Activated T-cell treated with anti-CD3 and anti-CD28 coated beads, Interleukin-2, amount 50 U/mL, for 72 hours (primary cell): ENCODE measurements around the gene VHLL. TPM values are rescaled to one million over a fixed set of nuclear protein-coding genes. Genes with fewer than 3 reads are reported as not detected.
"Not testable (repeated sequence)": the region's sequence is repeated elsewhere in the genome, so short reads cannot be mapped to it uniquely, and the experiment has no call there.

ENCODE experiments used
- ATAC-seq, 2 donors: fragments of 150-1000 bp; cut with Tn5 transposase; replicated peaks in 1 of 2; 2 replicates each; pipeline ENCODE4 v1.10.0; 2021; ENCODE audit warnings: moderate library complexity in 2 of 2, mild to moderate bottlenecking in 1 of 2
- DNase-seq, 2 donors: peaks; one replicate each; pipeline ENCODE4 v3.0.0; 2021 to 2022; ENCODE audit warnings: mixed read lengths in 1 of 2
- H3K27ac Mint-ChIP-seq: one replicate; pipeline ENCODE4 v1.8.0; 2022; ENCODE audit warnings: mild to moderate bottlenecking, moderate library complexity, mixed read lengths
- H3K27me3 Mint-ChIP-seq: one replicate; pipeline ENCODE4 v1.8.0; 2022; ENCODE audit warnings: low read depth, mixed read lengths
- H3K36me3 Mint-ChIP-seq, 2 donors: one replicate each; pipeline ENCODE4 v1.8.0; 2022; ENCODE audit warnings: mixed read lengths in 2 of 2, mild to moderate bottlenecking in 1 of 2; ENCODE audit not compliant: insufficient read depth in 2 of 2
- H3K4me1 Mint-ChIP-seq: one replicate; pipeline ENCODE4 v1.8.0; 2022; ENCODE audit warnings: low read depth, mixed read lengths
- H3K4me3 Mint-ChIP-seq, 2 donors: one replicate each; pipeline ENCODE4 v1.8.0; 2022; ENCODE audit warnings: mild to moderate bottlenecking in 2 of 2, mixed read lengths in 2 of 2, moderate library complexity in 2 of 2
- H3K9me3 Mint-ChIP-seq, 2 donors: one replicate each; pipeline ENCODE4 v1.8.0; 2022; ENCODE audit warnings: mixed read lengths in 2 of 2
- total RNA-seq, 2 donors: library from RNA; stranded (reverse); gene quantifications; one replicate each; pipeline ENCODE4 v1.2.3, GENCODE V29; 2022

The VHLL gene
- under 1 TPM; 0.65 to 0.91 TPM for total RNA-seq

DNA sequence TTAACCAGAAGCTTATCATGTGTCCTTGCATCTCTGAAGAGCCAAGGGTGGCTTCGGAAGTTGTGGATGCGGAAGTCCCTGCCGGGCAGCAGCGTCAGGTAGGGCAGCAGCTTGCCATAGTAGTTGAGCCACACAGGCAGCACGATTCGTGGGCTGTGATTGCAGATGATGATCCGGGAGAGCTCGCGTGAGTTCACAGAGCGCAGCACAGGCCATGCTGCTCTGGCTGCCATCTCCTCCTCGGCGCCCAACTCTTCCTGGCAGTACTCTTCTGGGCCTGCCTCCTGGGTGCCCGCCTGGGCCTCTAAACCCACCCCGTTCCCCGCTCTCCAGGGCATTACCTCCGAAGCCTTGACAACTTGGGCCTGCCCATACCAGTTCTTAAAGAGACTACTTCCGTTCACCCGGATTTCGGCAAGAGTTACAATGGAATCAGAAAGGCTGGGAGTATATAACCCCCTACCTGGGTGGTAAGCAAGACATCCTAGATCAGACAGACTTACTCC is at the start of gene VHLL:
VHLL (minus strand) TSS at position 456 of the 506 bp plus-strand sequence; CDS start at position 338, 118 bp downstream.
- peaks cover 0 to 3% of the 10 kb centered on the region in 2 donors for H3K36me3 Mint-ChIP-seq
- H3K4me3 Mint-ChIP-seq, result no peak within 1 kb of the TSS
- H3K27ac Mint-ChIP-seq, result no peak within 1 kb of the TSS
- ATAC-seq, result no peak
- H3K27me3 Mint-ChIP-seq, result no peaks in the 10 kb centered on the region
- H3K4me1 Mint-ChIP-seq, result peaks cover 23% of the 10 kb centered on the region
- no peaks in the 10 kb centered on the region for H3K9me3 Mint-ChIP-seq
- DNase-seq, result no peak

- no peaks in the 10 kb centered on the region for H3K4me1 Mint-ChIP-seq
- no peaks in the 10 kb centered on the region for H3K9me3 Mint-ChIP-seq
- no peaks in the 10 kb centered on the region for H3K36me3 Mint-ChIP-seq
- no peak for DNase-seq
- no peak overlapping the region for H3K4me3 Mint-ChIP-seq
- H3K27me3 Mint-ChIP-seq, result peaks cover 8% of the 10 kb centered on the region
- no peak for ATAC-seq
- no peak overlapping the region for H3K27ac Mint-ChIP-seq
These were observed 48.2 kb upstream of the VHLL start for GRCh38 chr1:156347331-156347730.

DNA sequence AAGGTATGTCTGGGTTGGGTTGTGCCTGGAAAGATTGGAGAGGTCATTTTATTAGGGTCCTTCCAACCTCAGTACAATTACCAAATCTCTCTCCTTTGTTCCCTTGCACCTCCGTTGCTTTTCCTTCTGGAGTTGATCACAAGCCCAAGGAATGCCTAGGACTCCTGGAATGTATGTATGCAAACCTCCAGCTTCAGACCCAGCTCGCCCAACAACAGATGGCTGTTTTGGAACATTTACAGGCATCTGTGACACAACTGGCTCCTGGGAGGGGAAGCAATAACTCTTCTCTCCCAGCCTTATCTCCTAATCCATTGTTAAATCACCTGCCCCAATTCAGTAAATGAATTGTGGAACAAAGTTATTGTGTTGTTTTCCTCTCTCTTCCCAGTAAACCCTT is 47.5 kb upstream of the VHLL start:
- no peak overlapping the region for H3K4me3 Mint-ChIP-seq
- H3K36me3 Mint-ChIP-seq, result no peaks in the 10 kb centered on the region
- DNase-seq (no peak), ATAC-seq (no peak)
- H3K27ac Mint-ChIP-seq, result no peak overlapping the region
- no peaks in the 10 kb centered on the region for H3K9me3 Mint-ChIP-seq
- no peaks in the 10 kb centered on the region for H3K4me1 Mint-ChIP-seq
- peaks cover 8% of the 10 kb centered on the region for H3K27me3 Mint-ChIP-seq

- not testable (repeated sequence) for H3K4me3 Mint-ChIP-seq, H3K27ac Mint-ChIP-seq, H3K36me3 Mint-ChIP-seq, H3K4me1 Mint-ChIP-seq, DNase-seq, ATAC-seq, H3K9me3 Mint-ChIP-seq, H3K27me3 Mint-ChIP-seq
These were observed 46.9 kb upstream of the VHLL start for GRCh38 chr1:156346035-156346434.

DNA sequence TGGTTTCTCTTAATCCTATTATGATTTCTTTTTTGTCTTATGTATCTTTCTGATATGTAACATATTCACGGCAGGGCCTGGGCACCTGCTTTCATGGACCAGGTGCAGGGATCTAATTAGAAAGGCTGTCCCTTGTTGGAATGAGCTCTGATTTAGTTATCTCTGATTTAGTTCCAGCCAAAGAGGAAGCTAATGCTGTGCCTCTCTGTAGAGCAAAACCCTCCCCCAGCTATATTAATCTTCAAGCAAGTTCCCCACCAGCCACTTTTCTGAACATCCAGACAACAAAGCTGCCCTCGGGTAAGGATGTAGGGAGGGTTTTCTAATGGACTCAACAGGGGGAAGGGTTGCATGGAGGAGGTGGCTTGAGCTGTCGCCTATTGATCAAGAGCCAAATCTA is 45.3 kb upstream of the VHLL start:
- H3K36me3 Mint-ChIP-seq, result no peaks in the 10 kb centered on the region

DNA sequence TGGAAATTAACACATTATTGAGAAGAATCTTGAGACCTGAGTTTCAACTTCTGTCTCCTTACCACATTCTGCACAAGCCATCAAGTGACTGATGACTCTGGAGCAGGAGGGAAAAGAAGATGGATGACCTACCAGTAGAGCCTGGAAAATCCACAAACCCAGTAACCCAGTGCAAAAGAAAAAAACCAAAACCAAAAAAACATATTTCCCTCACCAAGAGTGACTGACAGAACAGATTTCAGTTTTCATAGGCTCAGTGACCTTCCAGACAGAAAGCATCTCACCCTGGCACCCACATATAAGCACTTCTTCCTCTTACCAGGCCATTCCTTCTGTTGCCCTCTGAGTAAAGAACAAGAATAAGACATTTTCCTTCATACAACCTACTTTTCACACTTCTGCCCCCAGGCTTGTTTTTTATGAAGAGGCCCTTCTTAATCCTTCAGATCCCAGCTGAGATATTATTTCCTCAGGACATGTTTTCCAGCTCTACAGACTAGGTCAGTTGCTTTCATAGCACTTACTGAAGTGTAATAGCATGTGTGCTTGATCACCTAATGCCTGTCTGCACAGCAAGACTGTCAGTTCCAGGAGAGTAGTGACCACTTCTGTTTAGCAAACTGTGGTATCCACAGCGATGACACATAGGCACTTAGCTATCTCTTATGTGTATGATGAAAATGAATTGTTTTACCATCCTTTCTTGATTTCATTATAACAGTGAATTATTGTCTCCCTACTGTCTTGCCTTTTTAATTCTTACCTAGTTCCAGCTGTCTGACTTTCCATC is 43.3 kb upstream of the VHLL start:
- H3K27ac Mint-ChIP-seq, result no peak overlapping the region
- H3K36me3 Mint-ChIP-seq, result peaks cover under 1 to 4% of the 10 kb centered on the region in 2 donors
- DNase-seq (no peak), ATAC-seq (no peak)
- no peaks in the 10 kb centered on the region for H3K9me3 Mint-ChIP-seq
- H3K4me1 Mint-ChIP-seq, result peaks cover 14% of the 10 kb centered on the region
- no peak overlapping the region for H3K4me3 Mint-ChIP-seq
- H3K27me3 Mint-ChIP-seq, result peaks cover 7% of the 10 kb centered on the region

More for the DNA sequence above, 45.3 kb upstream of the VHLL start:
- no peak overlapping the region for H3K4me3 Mint-ChIP-seq
- ATAC-seq (no peak), DNase-seq (no peak)
- H3K9me3 Mint-ChIP-seq, result no peaks in the 10 kb centered on the region
- H3K27ac Mint-ChIP-seq, result no peak overlapping the region
- H3K4me1 Mint-ChIP-seq, result peaks cover under 1% of the 10 kb centered on the region
- peaks cover 8% of the 10 kb centered on the region for H3K27me3 Mint-ChIP-seq

DNA sequence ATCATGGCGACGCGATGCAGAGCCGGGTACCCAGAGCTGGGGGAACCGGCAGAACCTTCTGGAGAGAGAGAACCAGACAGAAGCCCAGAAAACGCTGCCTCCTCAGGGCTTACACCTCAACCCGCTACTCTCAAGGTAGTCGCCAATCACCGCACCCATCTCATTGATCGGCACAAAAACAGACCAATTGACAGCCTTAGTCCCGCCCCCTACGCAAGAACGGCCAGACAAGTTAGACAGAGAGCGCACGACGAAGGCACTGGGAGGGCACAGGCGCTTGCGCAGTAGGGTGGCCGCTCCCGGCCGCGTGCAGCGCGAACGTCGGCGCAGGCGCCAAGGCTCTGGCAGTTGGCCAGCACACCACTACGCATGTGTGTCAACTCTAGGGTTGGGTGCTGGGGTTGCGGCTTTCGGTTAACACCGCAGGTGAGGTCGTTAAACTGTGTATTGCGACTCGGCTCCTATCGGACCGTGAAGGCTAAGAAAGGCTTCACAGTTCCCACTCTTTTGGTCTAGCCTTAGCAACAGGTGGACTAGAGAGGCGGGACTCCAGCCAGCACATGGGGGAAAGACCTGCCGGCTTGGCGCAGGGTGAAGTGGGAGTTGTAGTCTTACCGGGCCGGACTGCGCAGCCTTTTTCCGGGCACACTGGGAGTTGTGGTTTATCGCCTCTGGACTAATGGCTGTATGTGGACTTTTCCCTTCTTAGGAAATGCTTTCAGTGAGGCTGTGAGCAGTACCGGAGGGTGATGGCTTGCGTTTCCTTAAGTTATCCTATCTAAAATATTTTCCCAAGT is 39.3 kb upstream of the VHLL start, which contains the start of the genes CCT3 and TSACC:
CCT3 (minus strand) TSS at position 113 of the 797 bp plus-strand sequence; CDS start at position 5, 108 bp downstream.
TSACC (plus strand) TSS at position 347 of the 797 bp plus-strand sequence. CDS start 1,232 bp downstream, outside the sequence.
- peaks cover 9 to 11% of the 10 kb centered on the region in 2 donors for H3K36me3 Mint-ChIP-seq
- no peaks in the 10 kb centered on the region for H3K27me3 Mint-ChIP-seq
- peak within 1 kb of the TSS; percentile 96 for H3K27ac Mint-ChIP-seq
- DNase-seq, result peak; percentile 99
- no peaks in the 10 kb centered on the region for H3K9me3 Mint-ChIP-seq
- peaks cover 43% of the 10 kb centered on the region for H3K4me1 Mint-ChIP-seq
- peak within 1 kb of the TSS; percentile 89 to 100 for H3K4me3 Mint-ChIP-seq
- peak; percentile 96 for ATAC-seq

DNA sequence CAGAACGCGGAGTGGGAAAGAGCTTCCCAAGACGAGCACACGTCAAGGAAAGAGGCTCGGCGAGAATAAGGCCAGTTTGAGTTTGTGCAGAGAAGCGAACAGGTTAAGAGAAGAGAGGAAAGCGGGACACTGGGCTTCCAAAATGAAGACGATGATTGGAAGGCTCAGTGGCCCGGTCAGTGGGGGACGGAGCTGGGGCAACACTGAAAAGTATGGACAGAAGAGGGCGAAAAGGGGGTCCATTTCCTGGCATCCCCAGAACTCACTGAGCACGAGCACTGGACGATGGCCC is 38.7 kb upstream of the VHLL start:
- Mint-ChIP-seq H3K9me3 (no peaks in the 10 kb centered on the region), H3K36me3 (peaks cover 9 to 12% of the 10 kb centered on the region in 2 donors), H3K4me1 (peaks cover 43% of the 10 kb centered on the region), H3K27me3 (no peaks in the 10 kb centered on the region), H3K27ac (peak overlapping the region; percentile 96), H3K4me3 (peak overlapping the region; percentile 89 to 100)
- DNase-seq, result no peak
- ATAC-seq, result peak in 1 of 2 donors; percentile 0

DNA sequence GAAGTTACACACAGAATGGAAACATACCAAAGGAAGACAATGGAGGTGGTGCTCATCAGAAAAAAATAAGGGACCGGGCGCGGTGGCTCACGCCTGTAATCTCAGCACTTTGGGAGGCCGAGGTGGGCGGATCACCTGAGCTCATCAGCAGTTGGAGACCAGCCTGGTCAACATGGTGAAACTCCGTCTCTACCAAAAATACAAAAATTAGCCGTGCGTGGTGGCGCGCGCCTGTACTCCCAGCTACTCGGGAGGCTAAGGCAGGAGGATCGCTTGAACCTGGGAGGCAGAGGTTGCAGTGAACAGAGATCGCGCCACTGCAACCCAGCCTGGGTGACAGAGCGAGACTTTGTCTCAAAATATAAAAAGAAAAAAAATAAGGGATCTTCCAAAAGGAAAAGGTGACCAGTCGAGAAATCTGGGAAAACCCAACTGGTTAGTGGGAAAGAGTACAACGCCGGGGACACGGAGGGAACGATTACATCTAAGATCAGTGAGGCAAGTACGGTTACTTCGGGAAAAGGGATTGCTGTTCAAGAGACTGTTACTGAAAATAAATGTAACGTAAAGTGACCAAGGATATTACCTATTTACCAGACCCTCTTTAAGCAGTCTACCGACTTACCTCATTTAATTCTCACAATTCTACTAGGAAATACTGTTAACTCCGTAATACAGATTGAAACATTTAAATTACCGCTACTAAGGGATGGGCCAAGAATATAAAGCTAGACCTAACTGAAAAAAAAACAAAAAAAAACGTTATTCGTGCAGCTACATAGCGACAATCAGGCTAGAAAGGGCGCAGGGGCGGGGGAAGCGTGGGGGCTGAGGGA is 38.2 kb upstream of the VHLL start:
- no peaks in the 10 kb centered on the region for H3K27me3 Mint-ChIP-seq
- ATAC-seq (no peak), DNase-seq (no peak)
- H3K4me3 Mint-ChIP-seq, result peak overlapping the region; percentile 89 to 100
- H3K9me3 Mint-ChIP-seq, result no peaks in the 10 kb centered on the region
- peaks cover 43% of the 10 kb centered on the region for H3K4me1 Mint-ChIP-seq
- H3K36me3 Mint-ChIP-seq, result peaks cover 9 to 14% of the 10 kb centered on the region in 2 donors
- H3K27ac Mint-ChIP-seq, result peak overlapping the region; percentile 96

DNA sequence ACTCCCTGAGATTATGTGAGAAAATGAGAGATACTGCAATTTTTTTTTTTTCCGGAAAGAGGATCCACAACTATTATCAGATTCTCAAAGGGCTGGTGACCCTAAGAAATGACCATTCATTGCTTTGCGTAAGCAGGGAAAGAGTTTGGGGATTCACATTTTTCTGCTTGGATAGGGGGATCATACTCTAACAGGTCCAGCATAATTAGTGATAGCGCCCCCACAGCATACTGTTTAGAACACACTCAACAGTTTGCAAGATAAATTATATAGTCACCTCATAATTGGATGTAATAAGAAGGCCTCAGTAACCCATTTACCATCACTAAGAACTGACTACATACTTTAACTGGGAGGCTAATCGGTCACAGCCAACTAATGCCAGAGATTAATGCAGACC is 37.1 kb upstream of the VHLL start:
- DNase-seq (no peak), ATAC-seq (no peak)
- Mint-ChIP-seq H3K9me3 (no peaks in the 10 kb centered on the region), H3K27ac (peak overlapping the region; percentile 96), H3K4me3 (peak overlapping the region; percentile 89 to 100), H3K4me1 (peaks cover 43% of the 10 kb centered on the region), H3K36me3 (peaks cover 9 to 17% of the 10 kb centered on the region in 2 donors), H3K27me3 (no peaks in the 10 kb centered on the region)

DNA sequence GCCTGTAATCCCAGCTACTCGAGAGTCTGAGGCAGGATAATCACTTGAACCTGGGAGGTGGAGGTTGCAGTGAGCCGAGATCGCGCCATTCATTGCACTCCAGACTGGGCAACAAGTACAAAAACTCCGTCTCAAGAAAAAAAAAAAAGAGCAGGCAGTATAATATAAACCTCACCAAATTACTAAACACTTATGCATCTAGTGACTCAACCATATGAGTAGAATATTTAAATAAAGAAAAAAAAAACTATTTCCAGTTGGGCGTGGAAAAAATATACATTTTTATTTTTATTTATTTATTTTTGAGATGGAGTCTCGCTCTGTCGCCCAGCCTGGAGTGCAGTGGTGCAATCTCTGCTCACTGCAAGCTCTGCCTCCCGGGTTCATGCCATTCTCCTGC is 24.1 kb upstream of the VHLL start:
- H3K4me1 Mint-ChIP-seq, H3K9me3 Mint-ChIP-seq, H3K4me3 Mint-ChIP-seq, H3K27me3 Mint-ChIP-seq, DNase-seq, ATAC-seq, H3K27ac Mint-ChIP-seq: not testable (repeated sequence)
- peaks cover 11 to 33% of the 10 kb centered on the region in 2 donors for H3K36me3 Mint-ChIP-seq

DNA sequence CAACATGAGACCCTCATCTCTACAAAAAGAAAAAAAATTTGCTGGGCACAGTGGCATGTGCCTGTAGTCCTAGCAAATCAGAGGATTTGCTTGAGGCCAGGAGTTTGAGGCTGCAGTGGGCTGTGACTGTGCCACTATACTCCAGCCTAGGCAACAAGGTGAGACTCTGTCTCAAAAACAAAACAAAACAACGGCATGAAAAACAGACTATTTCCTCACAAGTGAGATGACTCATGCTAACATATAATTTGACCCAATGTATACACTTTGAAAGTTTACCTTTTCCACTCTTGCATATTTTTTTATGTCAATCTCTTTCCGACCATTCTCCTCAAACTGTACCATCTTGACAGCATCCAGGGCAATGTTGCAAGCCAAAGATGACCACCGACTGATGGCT is 21.5 kb upstream of the VHLL start:
- Mint-ChIP-seq H3K4me3 (no peak overlapping the region), H3K4me1 (peaks cover 5% of the 10 kb centered on the region), H3K9me3 (no peaks in the 10 kb centered on the region), H3K27ac (no peak overlapping the region), H3K36me3 (peaks cover 11 to 39% of the 10 kb centered on the region in 2 donors), H3K27me3 (no peaks in the 10 kb centered on the region)
- DNase-seq (no peak), ATAC-seq (no peak)
